Gastrocnemius medialis (tissue), 4 donors: Measurements from ENCODE around the gene OR9G1.
"Not testable (repeated sequence)": the region's sequence is repeated elsewhere in the genome, so short reads cannot be mapped to it uniquely, and the experiment has no call there.

Experiments used
- CTCF ChIP-seq, 5 experiments: fragments of 450-650 bp in 3 of 5; fragments of 200-600 bp in 2 of 5; sonication (generic) in 2 of 5; IDR thresholded peaks in 4 of 5; conservative IDR thresholded peaks in 1 of 5; 1 replicate in 4 of 5; 2 replicates in 1 of 5; pipeline ENCODE4 v1.5.1; 2016 to 2019; ENCODE audit warnings: antibody characterized with exemption in 5 of 5, mild to moderate bottlenecking in 3 of 5, moderate library complexity in 3 of 5
- POLR2A ChIP-seq, 2 donors: fragments of 450-650 bp; IDR thresholded peaks; one replicate each; pipeline ENCODE4 v1.6.1; 2017; ENCODE audit warnings: antibody characterized with exemption in 2 of 2, mild to moderate bottlenecking in 2 of 2, moderate library complexity in 2 of 2

DNA sequence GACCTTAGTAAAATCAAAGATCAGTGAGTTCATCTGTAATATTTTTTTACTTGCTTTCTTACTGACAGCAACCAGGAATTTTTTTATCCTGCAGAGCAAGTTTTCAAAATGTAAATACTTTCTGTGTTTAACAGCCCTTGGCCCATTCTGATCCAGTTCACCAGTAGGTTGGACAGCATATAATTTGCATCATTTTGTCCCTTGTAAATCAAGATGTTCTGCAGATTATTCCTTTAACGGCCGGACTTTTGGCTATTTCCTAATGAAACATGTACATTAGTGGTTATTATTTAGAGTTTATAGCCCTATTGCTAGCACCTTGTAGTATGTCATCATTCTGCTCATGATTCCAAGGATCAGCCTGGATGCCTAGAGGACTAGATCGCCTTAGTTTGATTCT lies 7.7 kb upstream of the OR9G1 start:
- not testable (repeated sequence) for TF ChIP-seq CTCF (IDR thresholded peaks at IDR 0.05 in 4 of 5, conservative IDR thresholded peaks at IDR 0.05 in 1 of 5); POLR2A (IDR thresholded peaks at IDR 0.05)
